Neural progenitor cell (in vitro differentiated cells): ENCODE data around the gene UBE2D3.

Source experiments
- EZH2 ChIP-seq: fragments of 200-600 bp; sonication (generic); IDR thresholded peaks from 2 replicates; pipeline ENCODE4 v1.6.1; 2017; ENCODE audit warnings: antibody characterized with exemption, mild to moderate bottlenecking, moderate library complexity
- TF ChIP-seq, protein P1 (sequence below): fragments of 200-600 bp; sonication (generic); IDR thresholded peaks from 2 replicates; pipeline ENCODE4 v1.5.1; 2017; ENCODE audit warnings: antibody characterized with exemption, mild to moderate bottlenecking

DNA sequence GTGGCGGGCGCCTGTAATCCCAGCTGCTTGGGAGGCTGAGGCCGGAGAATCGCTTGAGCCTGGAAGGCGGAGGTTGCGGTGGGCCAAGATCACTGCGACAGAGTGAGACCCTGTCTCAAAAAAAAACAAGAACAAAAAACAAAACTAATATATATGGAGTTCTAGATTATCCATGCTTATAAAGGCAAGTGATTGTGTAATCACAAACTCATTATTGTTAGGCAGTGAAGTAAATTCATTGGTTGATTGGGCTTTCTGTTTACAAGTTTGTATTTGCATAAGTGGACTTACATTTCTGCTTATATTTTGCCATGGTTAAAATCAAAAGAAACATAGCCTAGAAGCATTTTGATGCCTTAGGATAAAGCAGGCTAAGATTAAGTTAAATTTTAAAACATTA is 2.5 kb upstream of the UBE2D3 start:
- TF ChIP-seq, protein P1, sequence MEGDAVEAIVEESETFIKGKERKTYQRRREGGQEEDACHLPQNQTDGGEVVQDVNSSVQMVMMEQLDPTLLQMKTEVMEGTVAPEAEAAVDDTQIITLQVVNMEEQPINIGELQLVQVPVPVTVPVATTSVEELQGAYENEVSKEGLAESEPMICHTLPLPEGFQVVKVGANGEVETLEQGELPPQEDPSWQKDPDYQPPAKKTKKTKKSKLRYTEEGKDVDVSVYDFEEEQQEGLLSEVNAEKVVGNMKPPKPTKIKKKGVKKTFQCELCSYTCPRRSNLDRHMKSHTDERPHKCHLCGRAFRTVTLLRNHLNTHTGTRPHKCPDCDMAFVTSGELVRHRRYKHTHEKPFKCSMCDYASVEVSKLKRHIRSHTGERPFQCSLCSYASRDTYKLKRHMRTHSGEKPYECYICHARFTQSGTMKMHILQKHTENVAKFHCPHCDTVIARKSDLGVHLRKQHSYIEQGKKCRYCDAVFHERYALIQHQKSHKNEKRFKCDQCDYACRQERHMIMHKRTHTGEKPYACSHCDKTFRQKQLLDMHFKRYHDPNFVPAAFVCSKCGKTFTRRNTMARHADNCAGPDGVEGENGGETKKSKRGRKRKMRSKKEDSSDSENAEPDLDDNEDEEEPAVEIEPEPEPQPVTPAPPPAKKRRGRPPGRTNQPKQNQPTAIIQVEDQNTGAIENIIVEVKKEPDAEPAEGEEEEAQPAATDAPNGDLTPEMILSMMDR = no peak
- no peak for TF ChIP-seq EZH2
